Measurements from ENCODE around the gene APOL6. TPM values are rescaled to one million over a fixed set of nuclear protein-coding genes. Genes with fewer than 3 reads are reported as not detected.
"Not testable (repeated sequence)": the region's sequence is repeated elsewhere in the genome, so short reads cannot be mapped to it uniquely, and the experiment has no call there.

Gene APOL6
- total and polyA plus RNA-seq, 10 of the 15 experiments (the other 5 are each of a cell fraction or from before 2014, with no cell fraction given): 4.3 to 22.9 (median 9.3) TPM

DNA sequence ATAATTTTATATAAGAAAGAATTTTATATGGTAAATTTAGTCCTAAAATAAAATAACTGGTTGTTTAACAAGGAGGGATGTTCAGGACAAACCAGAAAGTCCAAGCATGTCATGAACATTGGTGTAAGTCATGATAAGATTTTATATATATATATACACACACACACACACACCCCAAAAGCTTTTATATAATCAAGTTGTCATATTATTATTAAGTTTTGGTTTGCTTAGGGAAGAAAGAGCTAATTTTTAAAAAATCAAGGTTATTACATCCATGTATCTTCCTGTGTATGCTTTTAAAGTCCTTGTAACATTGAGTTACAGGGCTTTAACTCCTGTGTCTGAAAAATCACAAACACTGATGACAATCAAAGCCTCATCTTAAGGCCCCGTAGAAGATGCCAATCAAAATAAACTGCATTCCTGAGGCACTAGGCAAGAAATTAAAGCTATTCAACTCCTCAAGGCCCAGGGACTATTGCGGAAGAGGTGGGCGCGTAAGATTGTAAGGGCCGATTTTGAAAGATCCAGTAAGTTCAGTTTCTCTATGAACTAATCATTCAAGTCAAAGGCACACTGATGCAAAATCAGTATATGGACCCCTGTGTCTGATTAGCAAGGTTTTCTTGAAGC lies 16.8 kb downstream of the APOL6 start:
- BruUV-seq (replicated peaks): no TSS peak
- in situ Hi-C loops (cut with MboI): no loop called here
- peaks cover 3% of the 10 kb centered on the region; the same call in 2 of the 3 replicates for H3K9me3 ChIP-seq (replicated peaks; ENCODE audit: control insufficient read depth, insufficient read depth, low read length)
- no peak overlapping the region for H3K9ac ChIP-seq (ENCODE audit: control insufficient read depth, insufficient read depth, low read length)
- TF ChIP-seq JUNB (IDR thresholded peaks at IDR 0.05) (no peak), EP300 (IDR thresholded peaks at IDR 0.05; ENCODE audit: borderline replicate concordance in 1 of 2, control insufficient read depth in 1 of 2, low read depth in 2 of 2, low read length in 2 of 2) (no peak)
- POLR2A ChIA-PET: no interaction called here
- SMC1A ChIA-PET (ENCODE audit: uncharacterized antibody, unreplicated experiment): interaction anchor here (1.0 kb wide), 1 partner anchor 120 kb away, joined by 3 read pairs; no protein-coding TSS in a partner anchor
- no peak overlapping the region for H3K27ac ChIP-seq (ENCODE audit: control insufficient read depth, insufficient read depth)
- no peak overlapping the region for H3K4me3 ChIP-seq
- H4K20me1 ChIP-seq (ENCODE audit: control insufficient read depth, insufficient read depth): no peaks in the 10 kb centered on the region
- no peaks in the 10 kb centered on the region for H3K79me2 ChIP-seq (ENCODE audit: control insufficient read depth, insufficient read depth, low read length)
- no peak for DNase-seq (ENCODE audit: low read depth, low spot score)
- H3K4me2 ChIP-seq (ENCODE audit: control insufficient read depth, insufficient read depth): no peak overlapping the region
- peaks cover 0 to 6% of the 10 kb centered on the region in 2 experiments; a peak in 2 of 4 replicates for H3K36me3 ChIP-seq (ENCODE audit: control insufficient read depth in 2 of 2, insufficient read depth in 2 of 2, low read length in 1 of 2)
- no peak for FAIRE-seq
- ATAC-seq: no peak
- WGBS (ENCODE audit: insufficient coverage, insufficient replicate concordance, low lambda C conversion rate, missing lambda C conversion rate): 97% methylated on average over 5 of the region's 5 CpGs
- no peak overlapping the region for H2AFZ ChIP-seq (ENCODE audit: control insufficient read depth, low read depth, low read length)
- H3K4me1 ChIP-seq (ENCODE audit: control insufficient read depth, insufficient read depth, low read length): peaks cover 3% of the 10 kb centered on the region; the same call in 1 of the 2 replicates
- CTCF ChIA-PET: interaction anchor here (0.6 to 2.9 kb wide), 3 partner anchors 14 to 80 kb away, joined by 5 to 11 read pairs (median 6); no protein-coding TSS in a partner anchor
- no peaks in the 10 kb centered on the region for H3K27me3 ChIP-seq (replicated peaks in 1 of 2; ENCODE audit: control insufficient read depth in 2 of 2, insufficient read depth in 2 of 2, low read length in 1 of 2)
- intact Hi-C loops (cut with micrococcal nuclease; ENCODE audit: unreplicated experiment): no loop called here
- RAD21 ChIA-PET (ENCODE audit: unreplicated experiment): no interaction called here

DNA sequence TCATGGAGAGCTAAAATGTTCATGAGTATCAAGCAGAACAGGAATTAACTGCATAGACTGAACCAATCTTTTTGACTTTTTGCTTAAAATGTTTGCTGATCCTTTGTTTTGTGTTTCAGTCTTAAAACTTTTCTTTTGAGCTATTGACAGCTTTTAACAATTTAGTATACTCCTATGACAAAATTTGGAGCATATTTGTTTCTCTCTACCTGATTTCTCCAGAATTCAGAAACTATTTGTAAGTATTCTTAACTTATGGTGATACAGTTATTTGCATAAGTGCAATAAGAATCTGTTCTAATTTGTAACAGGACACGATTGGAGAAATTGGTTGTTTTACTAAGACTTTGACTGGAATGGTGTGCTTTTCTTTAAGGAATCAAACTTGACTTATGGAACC lies 18.5 kb downstream of the APOL6 start:
- POLR2A ChIA-PET; DNase-seq (ENCODE audit: low read depth, low spot score); in situ Hi-C loops (cut with MboI); RAD21 ChIA-PET (ENCODE audit: unreplicated experiment); H2AFZ ChIP-seq (ENCODE audit: control insufficient read depth, low read depth, low read length); H3K36me3 ChIP-seq (ENCODE audit: control insufficient read depth in 2 of 2, insufficient read depth in 2 of 2, low read length in 1 of 2); H3K27me3 ChIP-seq (replicated peaks in 1 of 2; ENCODE audit: control insufficient read depth in 2 of 2, insufficient read depth in 2 of 2, low read length in 1 of 2); H4K20me1 ChIP-seq (ENCODE audit: control insufficient read depth, insufficient read depth); H3K27ac ChIP-seq (ENCODE audit: control insufficient read depth, insufficient read depth); H3K4me3 ChIP-seq; FAIRE-seq; SMC1A ChIA-PET (ENCODE audit: uncharacterized antibody, unreplicated experiment); H3K4me2 ChIP-seq (ENCODE audit: control insufficient read depth, insufficient read depth); intact Hi-C loops (cut with micrococcal nuclease; ENCODE audit: unreplicated experiment); H3K79me2 ChIP-seq (ENCODE audit: control insufficient read depth, insufficient read depth, low read length); H3K9me3 ChIP-seq (replicated peaks; ENCODE audit: control insufficient read depth, insufficient read depth, low read length); H3K9ac ChIP-seq (ENCODE audit: control insufficient read depth, insufficient read depth, low read length); ATAC-seq; CTCF ChIA-PET; H3K4me1 ChIP-seq (ENCODE audit: control insufficient read depth, insufficient read depth, low read length); BruUV-seq (replicated peaks): not testable (repeated sequence)
- WGBS (ENCODE audit: insufficient coverage, insufficient replicate concordance, low lambda C conversion rate, missing lambda C conversion rate): 30% methylated on average over 1 of the region's 1 CpG
